Astrocyte (in vitro differentiated cells and primary cell): ENCODE measurements around the gene MFGE8.

Experiments used
- EZH2 ChIP-seq: IDR thresholded peaks from 2 replicates; pipeline ENCODE4 v1.6.1; 2012; ENCODE audit warnings: mild to moderate bottlenecking, low read length, inconsistent platforms; ENCODE audit not compliant: insufficient read depth
- TF ChIP-seq, protein P1 (sequence below): IDR thresholded peaks from 2 replicates; pipeline ENCODE4 v1.5.1; 2011; ENCODE audit warnings: low read depth, mild to moderate bottlenecking, inconsistent platforms, low read length, moderate library complexity; ENCODE audit not compliant: insufficient read depth

DNA sequence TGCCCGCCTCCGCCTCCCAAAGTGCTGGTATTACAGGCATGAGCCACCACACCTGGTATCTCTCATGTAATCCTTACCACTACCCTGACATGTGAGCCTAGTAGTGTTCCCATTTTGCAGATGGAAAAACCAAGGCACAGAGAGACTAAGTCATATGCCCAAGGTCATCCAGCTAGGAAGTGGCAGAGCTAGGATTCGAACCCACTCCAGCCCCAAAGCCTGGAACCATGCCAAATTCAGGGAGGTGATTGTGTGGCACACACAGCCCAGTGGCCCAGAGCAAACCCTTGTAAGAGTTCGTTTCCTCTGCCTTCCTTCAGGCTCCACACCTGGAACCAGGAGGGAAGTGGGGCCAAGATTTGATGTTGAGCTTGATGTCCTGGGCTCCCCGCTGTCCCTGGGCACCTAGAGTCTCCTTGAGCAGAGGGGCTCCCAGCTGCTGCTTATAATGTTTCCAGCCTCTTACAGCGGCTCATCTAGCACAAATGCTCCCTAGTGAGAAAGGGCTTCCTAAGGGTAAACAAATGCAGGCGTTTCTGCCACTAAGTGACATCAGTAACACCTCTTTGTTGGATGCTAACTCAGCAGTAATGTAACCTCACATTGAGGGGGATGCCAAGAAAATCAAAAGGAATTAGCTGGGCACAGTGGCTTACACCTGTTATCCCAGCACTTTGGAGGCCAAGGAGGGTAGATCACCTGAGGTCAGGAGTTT is 21.5 kb downstream of the MFGE8 start:
- TF ChIP-seq, protein P1, sequence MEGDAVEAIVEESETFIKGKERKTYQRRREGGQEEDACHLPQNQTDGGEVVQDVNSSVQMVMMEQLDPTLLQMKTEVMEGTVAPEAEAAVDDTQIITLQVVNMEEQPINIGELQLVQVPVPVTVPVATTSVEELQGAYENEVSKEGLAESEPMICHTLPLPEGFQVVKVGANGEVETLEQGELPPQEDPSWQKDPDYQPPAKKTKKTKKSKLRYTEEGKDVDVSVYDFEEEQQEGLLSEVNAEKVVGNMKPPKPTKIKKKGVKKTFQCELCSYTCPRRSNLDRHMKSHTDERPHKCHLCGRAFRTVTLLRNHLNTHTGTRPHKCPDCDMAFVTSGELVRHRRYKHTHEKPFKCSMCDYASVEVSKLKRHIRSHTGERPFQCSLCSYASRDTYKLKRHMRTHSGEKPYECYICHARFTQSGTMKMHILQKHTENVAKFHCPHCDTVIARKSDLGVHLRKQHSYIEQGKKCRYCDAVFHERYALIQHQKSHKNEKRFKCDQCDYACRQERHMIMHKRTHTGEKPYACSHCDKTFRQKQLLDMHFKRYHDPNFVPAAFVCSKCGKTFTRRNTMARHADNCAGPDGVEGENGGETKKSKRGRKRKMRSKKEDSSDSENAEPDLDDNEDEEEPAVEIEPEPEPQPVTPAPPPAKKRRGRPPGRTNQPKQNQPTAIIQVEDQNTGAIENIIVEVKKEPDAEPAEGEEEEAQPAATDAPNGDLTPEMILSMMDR: no peak
- TF ChIP-seq EZH2: no peak
